ENCODE results near the gene PCBP1.

GRCh38 chr2:70113359-70114070, 26.2 kb downstream of the PCBP1 start:
- TF ChIP-seq CTCF (conservative IDR thresholded peaks at IDR 0.05) = no peak
- TF ChIP-seq ZFX (IDR thresholded peaks at IDR 0.05) = no peak
